Left kidney (tissue), 1 donor: ENCODE measurements around the gene PRAMEF8. TPM values are rescaled to one million over a fixed set of nuclear protein-coding genes. Genes with fewer than 3 reads are reported as not detected.

Source experiments
- polyA plus RNA-seq: library from polyadenylated mRNA; unstranded; fragments of 120-200 nt; gene quantifications from one replicate; pipeline ENCODE4 v1.2.1, GENCODE V29; 2013; ENCODE audit not compliant: insufficient read length

The PRAMEF8 gene
- polyA plus RNA-seq, 1 donor, result not detected

Other genes with a start within 250 kb of the PRAMEF8 start
- not detected for gene PRAMEF27, start 228.6 kb downstream of the PRAMEF8 start, polyA plus RNA-seq
- gene HNRNPCL3, start 224.4 kb downstream of the PRAMEF8 start, polyA plus RNA-seq, result not detected
- gene PRAMEF25, start 214.4 kb downstream of the PRAMEF8 start, polyA plus RNA-seq, result not detected
- not detected for gene HNRNPCL2, start 168.3 kb downstream of the PRAMEF8 start, polyA plus RNA-seq
- gene PRAMEF26, start 129.1 kb downstream of the PRAMEF8 start, polyA plus RNA-seq, result not detected
- 0.52 TPM for gene HNRNPCL4, start 119.5 kb downstream of the PRAMEF8 start, polyA plus RNA-seq
- not detected for gene PRAMEF9, start 113.3 kb downstream of the PRAMEF8 start, polyA plus RNA-seq
- gene PRAMEF13, start 83.7 kb downstream of the PRAMEF8 start, polyA plus RNA-seq, result not detected
- gene PRAMEF18, start 59.0 kb downstream of the PRAMEF8 start, polyA plus RNA-seq, result not detected
- not detected for gene PRAMEF5, start 30.9 kb downstream of the PRAMEF8 start, polyA plus RNA-seq
- not detected for gene PRAMEF33, start 18.4 kb upstream of the PRAMEF8 start, polyA plus RNA-seq
- gene PRAMEF15, start 30.4 kb upstream of the PRAMEF8 start, polyA plus RNA-seq, result not detected
- not detected for gene PRAMEF14, start 62.0 kb upstream of the PRAMEF8 start, polyA plus RNA-seq
- gene PRAMEF19, start 86.8 kb upstream of the PRAMEF8 start, polyA plus RNA-seq, result not detected
- not detected for gene PRAMEF17, start 104.5 kb upstream of the PRAMEF8 start, polyA plus RNA-seq
- gene PRAMEF20, start 125.3 kb upstream of the PRAMEF8 start, polyA plus RNA-seq, result not detected
- not detected for gene LRRC38, start 228.9 kb upstream of the PRAMEF8 start, polyA plus RNA-seq